HL-60 (cell line): ENCODE measurements around the gene CAMTA1.

Experiments used
- POLR2AphosphoS5 ChIP-seq: IDR thresholded peaks from 2 replicates; pipeline ENCODE4 v1.6.1; 2012; ENCODE audit warnings: low read depth
- REST ChIP-seq: IDR thresholded peaks from 2 replicates; pipeline ENCODE4 v1.6.1; 2012; ENCODE audit warnings: low read depth; ENCODE audit not compliant: insufficient replicate concordance
- SPI1 ChIP-seq: IDR thresholded peaks from 2 replicates; pipeline ENCODE4 v1.6.1; 2012; ENCODE audit warnings: low read depth, mild to moderate bottlenecking, borderline replicate concordance

GRCh38 chr1:7250597-7251453, 465.6 kb downstream of the CAMTA1 start:
- TF ChIP-seq REST, result no peak
- no peak for TF ChIP-seq POLR2AphosphoS5
- TF ChIP-seq SPI1, result no peak
